GM12878 (cell line): ENCODE measurements around the gene PROZ. TPM values are rescaled to one million over a fixed set of nuclear protein-coding genes. Genes with fewer than 3 reads are reported as not detected.

Experiments
- ATAC-seq: fragments of 200-7000 bp; cut with Tn5 transposase; 3 replicates; pipeline ENCODE4 v1.9.1; 2020; ENCODE audit warnings: mild to moderate bottlenecking, moderate library complexity
- BruUV-seq: library from RNA; stranded (reverse); fragments of 400-500 nt; replicated peaks from 2 replicates; lab custom pipeline; 2021; lab: Mats Ljungman, UMichigan
- CTCF ChIA-PET: fragments of 300-600 bp; sonication (Branson Sonifier 250); formaldehyde crosslinking; extraction: SDS; loops from one replicate; lab custom pipeline; 2021; ENCODE audit warnings: inconsistent platforms; lab: Yijun Ruan, JAX
- POLR2A ChIA-PET: fragments of 350-600 bp; formaldehyde crosslinking; extraction: SDS; loops from one replicate; lab custom pipeline; 2021; ENCODE audit warnings: inconsistent platforms; lab: Charles Lee
- RAD21 ChIA-PET: fragments of 300-600 bp; sonication (Branson Sonifier 250); formaldehyde crosslinking; loops from one replicate; lab custom pipeline; 2023; ENCODE audit warnings: antibody characterized with exemption; ENCODE audit not compliant: unreplicated experiment; lab: Charles Lee
- SMC1A ChIA-PET: fragments of 300-600 bp; sonication (Branson Sonifier 250); formaldehyde crosslinking; loops from one replicate; lab custom pipeline; 2023; ENCODE audit not compliant: unreplicated experiment, uncharacterized antibody; lab: Charles Lee
- DNase-seq: peaks from one replicate; pipeline ENCODE4 v3.0.0-alpha.2; 2011; ENCODE audit warnings: low read depth, low spot score
- FAIRE-seq: peaks from 3 replicates; lab custom pipeline; 2011; peaks lifted over from hg19 to GRCh38; lab: Jason Lieb, UNC
- H2AFZ ChIP-seq: 2 replicates; pipeline ENCODE4 v1.6.0; 2011; ENCODE audit warnings: low read depth, low read length, control low read depth; ENCODE audit not compliant: control insufficient read depth
- H3K27ac ChIP-seq: 2 replicates; pipeline ENCODE4 v1.5.1; 2011; ENCODE audit warnings: control low read depth; ENCODE audit not compliant: control insufficient read depth, insufficient read depth
- H3K27me3 ChIP-seq, 2 experiments: replicated peaks in 1 of 2; 2 replicates each; pipeline versions ENCODE4 v1.6.0 to v1.6.1; 2011; ENCODE audit warnings: low read length in 1 of 2; ENCODE audit not compliant: control insufficient read depth in 2 of 2, insufficient read depth in 2 of 2
- H3K36me3 ChIP-seq, 2 experiments: 2 replicates each; pipeline ENCODE4 v1.5.1; 2011; ENCODE audit warnings: low read length in 1 of 2; ENCODE audit not compliant: control insufficient read depth in 2 of 2, insufficient read depth in 2 of 2
- H3K4me1 ChIP-seq: 2 replicates; pipeline ENCODE4 v1.6.1; 2011; ENCODE audit warnings: mild to moderate bottlenecking, low read length, moderate library complexity, mixed read lengths; ENCODE audit not compliant: control insufficient read depth, insufficient read depth
- H3K4me2 ChIP-seq: 2 replicates; pipeline ENCODE4 v1.6.0; 2011; ENCODE audit warnings: control low read depth; ENCODE audit not compliant: control insufficient read depth, insufficient read depth
- H3K4me3 ChIP-seq: fragments of 200-600 bp; sonication (generic); 2 replicates; pipeline ENCODE4 v1.5.1; 2016
- H3K79me2 ChIP-seq: 2 replicates; pipeline ENCODE4 v1.6.0; 2011; ENCODE audit warnings: low read length; ENCODE audit not compliant: control insufficient read depth, insufficient read depth
- H3K9ac ChIP-seq: 2 replicates; pipeline ENCODE4 v1.8.0; 2011; ENCODE audit warnings: low read length, control low read depth, mixed read lengths; ENCODE audit not compliant: control insufficient read depth, insufficient read depth
- H3K9me3 ChIP-seq: replicated peaks from 3 replicates; pipeline ENCODE4 v1.5.1; 2011; ENCODE audit warnings: mild to moderate bottlenecking, low read length; ENCODE audit not compliant: control insufficient read depth, insufficient read depth
- H4K20me1 ChIP-seq: 2 replicates; pipeline ENCODE4 v1.6.0; 2011; ENCODE audit not compliant: control insufficient read depth, insufficient read depth
- E2F4 ChIP-seq: IDR thresholded peaks from 2 replicates; pipeline ENCODE4 v1.6.1; 2012; ENCODE audit warnings: low read depth, low read length, improper control_type of control experiment
- PAX8 ChIP-seq: fragments of 450-650 bp; IDR thresholded peaks from 2 replicates; pipeline ENCODE4 v1.6.1; 2017; ENCODE audit warnings: mild to moderate bottlenecking, moderate library complexity
- PML ChIP-seq: IDR thresholded peaks from 2 replicates; pipeline ENCODE4 v1.6.1; 2012; ENCODE audit warnings: low read length, inconsistent platforms
- RUNX3 ChIP-seq: IDR thresholded peaks from 2 replicates; pipeline ENCODE4 v1.6.1; 2012; ENCODE audit warnings: low read length, inconsistent platforms
- TAF1 ChIP-seq: IDR thresholded peaks from 2 replicates; pipeline ENCODE4 v1.6.1; 2011; ENCODE audit warnings: mild to moderate bottlenecking, low read depth, low read length, borderline replicate concordance
- YBX1 ChIP-seq: fragments of 450-650 bp; IDR thresholded peaks from 2 replicates; pipeline ENCODE4 v1.6.1; 2016; ENCODE audit warnings: antibody characterized with exemption
- ZZZ3 ChIP-seq: IDR thresholded peaks from 2 replicates; pipeline ENCODE4 v1.6.1; 2011; ENCODE audit warnings: low read depth; ENCODE audit not compliant: control insufficient read depth, insufficient read length
- WGBS: methylation state at CpG from one replicate; pipeline ENCODE4 v1.1.6; 2016; ENCODE audit warnings: low lambda C conversion rate; ENCODE audit not compliant: insufficient replicate concordance, insufficient coverage; ENCODE audit errors: missing lambda C conversion rate; 5-methylcytosine and 5-hydroxymethylcytosine counted together
- in situ Hi-C: fragments of 300-500 bp; cut with MboI; formaldehyde crosslinking; loops from 9 replicates; pipeline ENCODE4 v1.14.3; 2018; ENCODE audit warnings: mixed read lengths
- intact Hi-C: fragments of 100-400 bp; cut with micrococcal nuclease; formaldehyde crosslinking; loops from one replicate; pipeline ENCODE4 v1.14.2; 2022; ENCODE audit not compliant: unreplicated experiment
- polyA plus RNA-seq, 11 experiments: library from polyadenylated mRNA; depleted of rRNA in 4 of 11; unstranded in 6 of 11; stranded (reverse) in 5 of 11; fragments of >200 nt; fragmentation: Nextera tagmentation in 4 of 11; fragmentation: Illumina TruSeq in 1 of 11; extraction: Ambion mirVana in 4 of 11; extraction: Trizol in 1 of 11; gene quantifications; 1 replicate in 1 of 11; 2 replicates in 10 of 11; pipeline versions ENCODE4 v1.2.1 to v1.2.3, GENCODE V29; 2011 to 2016; ENCODE audit warnings: inconsistent platforms in 2 of 11, missing spikeins in 2 of 11, low read depth in 1 of 11
- total RNA-seq, 4 experiments: library from RNA; depleted of rRNA in 3 of 4; stranded (reverse); fragments of >200 nt in 3 of 4; fragmentation: Illumina TruSeq in 1 of 4; extraction: Trizol in 1 of 4; gene quantifications; 2 replicates each; pipeline versions ENCODE4 v1.2.1 to v1.2.3, GENCODE V29; 2013 to 2021
- TF ChIP-seq, protein P1 (sequence below): fragments of 150-350 bp; IDR thresholded peaks from 2 replicates; pipeline ENCODE4 v1.6.1; 2014; ENCODE audit warnings: mild to moderate bottlenecking, low read depth, low read length
- TF ChIP-seq, protein P2 (sequence below): IDR thresholded peaks from 2 replicates; pipeline ENCODE4 v1.6.1; 2012; ENCODE audit warnings: mild to moderate bottlenecking, low read depth, low read length

Gene PROZ
- total and polyA plus RNA-seq, 10 of the 15 experiments (the other 5 are each of a cell fraction or from before 2014, with no cell fraction given): 0.07 to 0.24 (median 0.21) TPM; not detected in 7

- no peaks in the 10 kb centered on the region; the same call in 2 of the 3 replicates for H3K9me3 ChIP-seq
- H2AFZ ChIP-seq: no peak overlapping the region
- in situ Hi-C loops (no loop called here), intact Hi-C loops (no loop called here)
- no peaks in the 10 kb centered on the region for H4K20me1 ChIP-seq
- H3K27me3 ChIP-seq: no peaks in the 10 kb centered on the region
- ATAC-seq (no peak), FAIRE-seq (no peak), DNase-seq (no peak)
- H3K9ac ChIP-seq: no peak overlapping the region
- H3K4me3 ChIP-seq: no peak overlapping the region
- ChIA-PET SMC1A (no interaction called here), CTCF (no interaction called here), POLR2A (no interaction called here), RAD21 (no interaction called here)
- no peak overlapping the region for H3K4me2 ChIP-seq
- 34% methylated on average over 9 of the region's 9 CpGs for WGBS
- H3K27ac ChIP-seq: no peak overlapping the region
- no peak for TF ChIP-seq RUNX3
- H3K4me1 ChIP-seq: no peaks in the 10 kb centered on the region
- BruUV-seq: no TSS peak
- H3K36me3 ChIP-seq: no peaks in the 10 kb centered on the region
- no peaks in the 10 kb centered on the region for H3K79me2 ChIP-seq
These were observed 11.7 kb upstream of the PROZ start for GRCh38 chr13:113146750-113147149.

DNA sequence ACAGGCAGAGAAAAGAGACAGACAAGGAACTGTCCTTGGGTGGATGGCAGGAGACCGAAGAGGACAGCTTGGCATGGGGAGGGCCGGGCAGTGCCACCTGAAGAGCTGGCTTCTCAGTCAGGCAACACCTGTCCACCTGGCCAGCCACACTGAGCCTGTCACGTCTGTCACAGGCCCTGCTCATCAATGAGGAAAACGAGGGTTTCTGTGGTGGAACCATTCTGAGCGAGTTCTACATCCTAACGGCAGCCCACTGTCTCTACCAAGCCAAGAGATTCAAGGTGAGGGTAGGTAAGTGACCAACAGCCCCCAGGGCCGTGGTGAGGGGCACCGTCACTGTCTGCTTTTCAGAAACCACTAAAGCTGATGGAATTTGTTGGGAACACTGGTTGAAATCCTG lies 11.2 kb upstream of the PROZ start:
- POLR2A ChIA-PET: no interaction called here
- WGBS: 10% methylated on average over 8 of the region's 8 CpGs
- TF ChIP-seq E2F4: no peak
- TF ChIP-seq PAX8: no peak
- no peak for TF ChIP-seq ZZZ3
- TF ChIP-seq, protein P1, sequence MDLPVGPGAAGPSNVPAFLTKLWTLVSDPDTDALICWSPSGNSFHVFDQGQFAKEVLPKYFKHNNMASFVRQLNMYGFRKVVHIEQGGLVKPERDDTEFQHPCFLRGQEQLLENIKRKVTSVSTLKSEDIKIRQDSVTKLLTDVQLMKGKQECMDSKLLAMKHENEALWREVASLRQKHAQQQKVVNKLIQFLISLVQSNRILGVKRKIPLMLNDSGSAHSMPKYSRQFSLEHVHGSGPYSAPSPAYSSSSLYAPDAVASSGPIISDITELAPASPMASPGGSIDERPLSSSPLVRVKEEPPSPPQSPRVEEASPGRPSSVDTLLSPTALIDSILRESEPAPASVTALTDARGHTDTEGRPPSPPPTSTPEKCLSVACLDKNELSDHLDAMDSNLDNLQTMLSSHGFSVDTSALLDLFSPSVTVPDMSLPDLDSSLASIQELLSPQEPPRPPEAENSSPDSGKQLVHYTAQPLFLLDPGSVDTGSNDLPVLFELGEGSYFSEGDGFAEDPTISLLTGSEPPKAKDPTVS: no peak
- TF ChIP-seq PML: no peak
- TF ChIP-seq, protein P2, sequence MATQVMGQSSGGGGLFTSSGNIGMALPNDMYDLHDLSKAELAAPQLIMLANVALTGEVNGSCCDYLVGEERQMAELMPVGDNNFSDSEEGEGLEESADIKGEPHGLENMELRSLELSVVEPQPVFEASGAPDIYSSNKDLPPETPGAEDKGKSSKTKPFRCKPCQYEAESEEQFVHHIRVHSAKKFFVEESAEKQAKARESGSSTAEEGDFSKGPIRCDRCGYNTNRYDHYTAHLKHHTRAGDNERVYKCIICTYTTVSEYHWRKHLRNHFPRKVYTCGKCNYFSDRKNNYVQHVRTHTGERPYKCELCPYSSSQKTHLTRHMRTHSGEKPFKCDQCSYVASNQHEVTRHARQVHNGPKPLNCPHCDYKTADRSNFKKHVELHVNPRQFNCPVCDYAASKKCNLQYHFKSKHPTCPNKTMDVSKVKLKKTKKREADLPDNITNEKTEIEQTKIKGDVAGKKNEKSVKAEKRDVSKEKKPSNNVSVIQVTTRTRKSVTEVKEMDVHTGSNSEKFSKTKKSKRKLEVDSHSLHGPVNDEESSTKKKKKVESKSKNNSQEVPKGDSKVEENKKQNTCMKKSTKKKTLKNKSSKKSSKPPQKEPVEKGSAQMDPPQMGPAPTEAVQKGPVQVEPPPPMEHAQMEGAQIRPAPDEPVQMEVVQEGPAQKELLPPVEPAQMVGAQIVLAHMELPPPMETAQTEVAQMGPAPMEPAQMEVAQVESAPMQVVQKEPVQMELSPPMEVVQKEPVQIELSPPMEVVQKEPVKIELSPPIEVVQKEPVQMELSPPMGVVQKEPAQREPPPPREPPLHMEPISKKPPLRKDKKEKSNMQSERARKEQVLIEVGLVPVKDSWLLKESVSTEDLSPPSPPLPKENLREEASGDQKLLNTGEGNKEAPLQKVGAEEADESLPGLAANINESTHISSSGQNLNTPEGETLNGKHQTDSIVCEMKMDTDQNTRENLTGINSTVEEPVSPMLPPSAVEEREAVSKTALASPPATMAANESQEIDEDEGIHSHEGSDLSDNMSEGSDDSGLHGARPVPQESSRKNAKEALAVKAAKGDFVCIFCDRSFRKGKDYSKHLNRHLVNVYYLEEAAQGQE: no peak
- TF ChIP-seq TAF1: no peak
- no peak for TF ChIP-seq YBX1

More for the DNA sequence above, 11.2 kb upstream of the PROZ start:
- H3K27me3 ChIP-seq: no peaks in the 10 kb centered on the region; a peak in 1 of 4 replicates
- no peak overlapping the region for H3K4me3 ChIP-seq
- no peaks in the 10 kb centered on the region; the same call in 2 of the 3 replicates for H3K9me3 ChIP-seq
- no peaks in the 10 kb centered on the region for H4K20me1 ChIP-seq
- no peak overlapping the region for H3K27ac ChIP-seq
- no peaks in the 10 kb centered on the region for H3K36me3 ChIP-seq
- no TSS peak for BruUV-seq
- DNase-seq (no peak), FAIRE-seq (no peak), ATAC-seq (no peak)
- H2AFZ ChIP-seq: no peak overlapping the region
- in situ Hi-C loops: no loop called here
- SMC1A ChIA-PET: interaction anchor here (0.5 kb wide), 1 partner anchor 192 kb away, joined by 3 read pairs; no protein-coding TSS in a partner anchor
- H3K4me1 ChIP-seq: no peaks in the 10 kb centered on the region
- intact Hi-C loops: no loop called here
- H3K4me2 ChIP-seq: no peak overlapping the region
- RAD21 ChIA-PET: no interaction called here
- no peaks in the 10 kb centered on the region for H3K79me2 ChIP-seq
- H3K9ac ChIP-seq: no peak overlapping the region
- CTCF ChIA-PET: no interaction called here
